GM19455 (cell line): ENCODE measurements around the gene COL9A2.
A peak's percentile ranks its signal among the peaks of the same experiment; 100 is the strongest.

Experiments used
- ATAC-seq: cut with Tn5 transposase; IDR thresholded peaks from one replicate; pipeline ENCODE4 v1.9.1; 2021; ENCODE audit not compliant: unreplicated experiment

The COL9A2 gene

DNA sequence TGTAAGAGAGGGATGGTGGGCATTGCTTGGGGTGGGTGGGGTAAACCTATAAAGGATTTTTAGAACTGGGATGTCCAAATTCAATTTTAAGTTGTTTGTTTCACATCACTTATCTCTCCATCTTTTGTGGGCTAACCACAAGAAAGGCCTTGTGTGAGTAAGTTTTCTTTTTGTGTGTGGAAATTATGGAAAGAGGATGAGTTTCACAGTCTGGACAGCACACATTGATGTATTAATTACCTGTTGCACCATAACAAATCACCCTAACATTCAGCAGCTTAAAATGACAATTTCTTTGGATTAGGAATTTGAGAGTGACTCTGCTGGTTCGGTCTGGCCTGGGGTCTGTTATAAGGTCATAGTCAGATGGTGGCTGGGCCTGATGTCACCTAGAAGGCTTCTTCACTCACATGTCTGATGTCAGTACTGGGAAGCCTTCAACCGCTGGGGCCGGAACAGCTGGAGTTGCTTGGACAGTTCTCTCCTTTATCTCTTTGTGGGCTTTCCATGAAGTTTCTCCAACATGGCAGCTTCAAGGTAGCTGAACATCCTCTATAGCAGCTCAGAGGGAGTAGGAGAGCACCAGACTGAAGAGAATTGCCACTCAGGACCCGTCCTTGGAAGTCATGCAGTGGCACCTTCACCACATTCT, 2.0 kb upstream of the COL9A2 start:
- no peak for ATAC-seq

DNA sequence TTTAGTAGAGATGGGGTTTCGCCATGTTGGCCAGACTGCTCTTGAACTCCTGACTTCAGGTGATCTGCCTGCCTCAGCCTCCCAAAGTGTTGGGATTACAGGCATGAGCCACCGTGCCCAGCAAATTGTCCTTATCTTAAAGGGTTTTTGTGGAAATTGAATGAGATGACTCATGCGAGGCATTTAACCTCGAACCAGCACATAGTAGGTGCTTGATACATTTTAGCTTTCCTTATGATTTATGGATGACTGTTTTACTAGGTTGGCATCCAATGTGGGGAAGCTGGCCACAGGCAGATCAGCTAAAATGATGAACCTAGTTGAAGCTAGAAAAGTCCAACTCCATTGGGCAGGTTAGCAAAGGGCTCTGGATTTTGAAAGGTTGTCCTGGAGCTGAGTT, 1.4 kb upstream of the COL9A2 start:
- ATAC-seq: no peak

DNA sequence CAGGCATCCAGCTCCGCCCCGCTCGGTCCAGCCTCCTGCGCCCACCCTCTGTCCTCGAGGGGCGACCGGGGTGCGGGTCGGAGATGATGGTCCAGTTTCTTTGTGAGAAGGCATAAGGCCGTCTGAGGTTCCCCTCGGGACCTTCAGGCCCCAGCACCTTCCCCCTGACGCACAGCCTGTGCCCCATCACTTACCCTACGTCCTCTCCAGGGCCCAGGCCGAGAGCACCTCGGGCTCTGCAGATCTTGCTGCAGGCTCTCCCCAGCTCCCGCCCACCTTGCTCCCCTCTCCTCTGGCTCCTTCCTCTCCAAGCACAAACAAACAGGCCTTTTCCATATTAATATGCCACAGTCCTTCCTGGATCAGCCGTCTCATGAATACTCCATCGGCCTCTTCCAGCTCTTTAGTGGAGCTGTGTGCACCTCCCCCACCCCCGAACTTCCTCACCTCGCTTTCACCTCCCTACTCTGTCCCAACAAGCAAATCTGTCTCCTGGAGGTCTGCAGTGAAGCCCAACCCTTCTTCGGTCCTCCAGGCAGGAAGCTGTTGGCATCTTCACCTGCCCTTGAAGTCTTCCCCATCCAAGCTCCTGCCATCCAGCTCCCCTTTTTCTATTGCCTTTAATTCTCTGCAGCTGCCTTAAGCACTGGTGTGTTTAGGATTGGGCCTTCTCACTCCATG, 448 bp upstream of the COL9A2 start:
- no peak for ATAC-seq

DNA sequence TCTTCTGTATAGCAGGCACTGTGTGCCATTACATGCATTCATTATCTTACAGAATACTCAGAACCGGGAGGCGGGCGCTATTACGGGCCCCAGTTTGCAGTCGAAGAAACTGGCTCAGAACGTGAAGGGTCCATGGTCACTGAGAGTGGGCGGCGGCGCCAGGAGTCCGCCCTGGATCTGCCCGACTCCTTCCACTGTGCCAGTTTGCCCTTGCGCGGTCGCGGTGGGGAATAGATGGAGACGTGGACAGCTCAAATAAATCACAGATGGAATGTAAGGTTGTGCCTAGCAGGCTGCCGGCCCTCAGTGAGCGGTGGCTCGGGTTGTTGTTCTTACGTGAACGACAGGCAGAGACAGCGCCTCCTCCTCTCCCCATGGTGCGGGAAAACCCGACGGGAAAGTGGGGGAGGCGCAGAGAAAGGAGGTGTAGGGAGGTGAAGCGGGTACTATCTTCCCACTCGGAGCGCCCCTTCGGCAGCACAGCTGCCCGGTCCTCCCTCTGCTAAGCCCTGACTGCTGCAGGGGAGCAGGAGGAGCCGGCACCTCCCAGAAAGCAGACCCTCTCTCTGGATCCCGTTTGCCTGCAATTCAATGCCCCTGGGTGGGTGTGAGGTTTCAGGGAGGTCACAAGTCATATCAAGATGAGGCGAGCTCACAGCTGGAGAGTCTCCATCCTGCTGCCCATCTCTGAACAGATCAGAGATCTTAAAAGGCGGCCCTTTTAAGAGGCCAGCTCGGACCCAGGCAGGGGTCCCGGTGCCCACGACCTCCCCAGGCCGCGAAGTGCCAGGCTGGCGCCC, 1.1 kb downstream of the COL9A2 start:
- ATAC-seq: no peak

DNA sequence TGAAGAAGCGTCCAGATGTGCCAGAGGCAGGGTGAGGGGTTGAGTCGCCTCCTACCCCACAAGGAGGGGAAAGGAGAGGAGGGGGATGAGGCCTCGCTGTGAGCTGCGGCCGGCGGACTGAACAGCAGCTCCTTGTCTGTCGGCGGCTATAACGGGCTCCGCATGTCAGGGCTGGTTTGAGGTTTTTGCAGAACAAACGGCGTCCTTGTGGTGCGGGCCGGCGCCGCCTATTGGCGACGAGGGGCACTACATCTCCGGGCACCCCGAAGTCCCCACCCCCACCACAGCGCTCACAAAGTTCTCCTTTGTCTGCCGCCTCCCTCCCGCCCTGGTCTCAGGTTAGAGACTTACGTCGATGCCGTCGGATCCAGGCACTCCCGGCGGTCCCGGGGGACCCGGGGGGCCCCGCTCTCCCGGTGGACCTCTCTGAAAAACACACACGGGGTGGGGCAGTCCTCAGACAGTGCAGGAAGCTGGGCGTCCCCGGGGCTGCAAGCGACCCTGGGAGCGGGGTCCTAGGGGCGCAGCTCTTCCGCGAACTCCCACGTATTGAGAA, 1.8 kb downstream of the COL9A2 start:
- peak; percentile 50 for ATAC-seq

DNA sequence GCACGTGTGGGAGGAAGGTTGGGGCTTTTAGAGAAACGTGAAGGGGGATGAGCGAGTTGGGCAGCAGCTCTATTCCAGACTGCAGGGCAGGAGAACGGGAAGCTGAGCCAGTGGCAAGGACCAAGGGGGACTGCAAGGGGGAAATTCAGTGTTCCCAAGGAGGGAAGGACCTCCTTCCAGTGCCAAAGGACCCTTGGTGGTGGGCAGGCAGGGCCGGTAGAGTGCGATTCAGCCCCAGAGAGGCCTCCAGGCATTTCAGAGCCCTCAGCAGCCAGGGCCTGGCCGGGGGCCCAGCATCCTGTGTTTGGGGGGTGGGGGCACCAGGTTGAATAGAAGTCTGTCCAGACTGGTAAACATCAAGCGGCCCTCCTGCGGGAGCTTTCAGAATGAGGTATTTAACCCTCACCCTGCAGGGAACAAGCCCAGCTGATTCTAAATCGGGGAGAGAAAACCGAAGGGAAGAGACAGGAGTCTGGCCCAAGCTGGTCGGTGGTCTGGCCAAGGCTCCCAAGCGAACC, 2.3 kb downstream of the COL9A2 start:
- peak; percentile 4 for ATAC-seq

DNA sequence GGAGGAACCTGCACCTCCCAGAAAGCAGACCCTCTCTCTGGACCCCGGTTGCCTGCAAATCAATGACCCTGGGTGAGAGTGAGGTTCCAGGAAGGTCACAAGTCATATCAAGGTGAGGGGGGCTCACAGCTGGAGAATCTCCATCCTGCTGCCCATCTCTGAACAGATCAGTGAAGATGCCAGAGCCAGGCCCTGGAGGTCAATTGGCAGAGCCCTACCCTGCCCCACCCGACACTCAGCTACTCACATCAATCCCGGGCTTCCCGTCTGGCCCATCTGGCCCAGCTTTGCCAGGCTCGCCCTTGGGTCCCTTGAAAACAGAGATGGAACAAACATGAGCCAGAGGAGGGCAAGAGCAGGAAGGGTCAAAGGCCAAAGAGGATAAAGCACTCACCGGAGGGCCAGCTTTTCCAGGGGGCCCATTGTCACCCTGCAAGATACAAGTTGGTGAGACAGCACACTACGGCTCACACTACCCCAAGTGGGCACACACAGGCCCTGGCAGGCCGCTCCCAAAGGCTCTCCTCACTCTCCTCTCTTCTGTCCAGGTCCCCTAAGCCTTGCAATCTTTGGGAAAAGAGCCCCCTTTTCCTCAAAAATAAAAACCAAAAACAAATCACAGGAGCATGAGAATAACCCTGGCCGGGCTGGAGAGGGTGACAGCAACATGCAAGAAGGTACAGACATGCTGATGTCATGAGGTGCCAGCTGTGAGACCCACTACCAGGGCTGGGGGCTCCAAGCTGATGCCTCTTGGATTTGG, 2.9 kb downstream of the COL9A2 start:
- no peak for ATAC-seq

DNA sequence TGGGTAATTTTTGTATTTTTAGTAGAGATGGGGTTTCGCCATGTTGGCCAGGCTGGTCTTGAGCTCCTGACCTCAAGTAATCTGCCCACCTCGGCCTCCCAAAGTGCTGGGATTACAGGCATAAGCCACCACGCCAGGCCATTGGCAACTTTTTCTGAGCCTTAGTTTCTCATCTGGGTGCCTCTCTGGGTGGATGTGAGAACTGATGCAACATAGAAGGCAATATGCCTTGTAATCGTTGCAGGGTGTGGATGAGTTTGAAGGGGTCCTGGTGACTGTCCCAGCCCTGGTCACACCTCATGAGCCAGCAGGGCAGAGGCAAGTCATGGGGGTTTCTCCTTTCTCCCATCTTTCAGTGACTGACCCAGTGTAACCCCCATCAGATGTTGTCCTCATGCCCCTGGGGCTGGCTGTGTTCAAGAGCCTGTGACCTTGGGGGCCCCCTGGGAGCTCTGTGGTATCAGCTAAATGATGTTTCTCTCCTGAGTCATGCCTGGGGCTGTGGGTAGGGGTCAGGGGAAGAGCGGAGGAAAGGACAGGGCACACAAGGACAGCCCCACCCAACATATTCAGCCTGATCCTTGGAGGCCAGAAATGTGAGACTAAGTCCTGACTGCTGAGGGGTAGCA, 3.6 kb downstream of the COL9A2 start:
- no peak for ATAC-seq

DNA sequence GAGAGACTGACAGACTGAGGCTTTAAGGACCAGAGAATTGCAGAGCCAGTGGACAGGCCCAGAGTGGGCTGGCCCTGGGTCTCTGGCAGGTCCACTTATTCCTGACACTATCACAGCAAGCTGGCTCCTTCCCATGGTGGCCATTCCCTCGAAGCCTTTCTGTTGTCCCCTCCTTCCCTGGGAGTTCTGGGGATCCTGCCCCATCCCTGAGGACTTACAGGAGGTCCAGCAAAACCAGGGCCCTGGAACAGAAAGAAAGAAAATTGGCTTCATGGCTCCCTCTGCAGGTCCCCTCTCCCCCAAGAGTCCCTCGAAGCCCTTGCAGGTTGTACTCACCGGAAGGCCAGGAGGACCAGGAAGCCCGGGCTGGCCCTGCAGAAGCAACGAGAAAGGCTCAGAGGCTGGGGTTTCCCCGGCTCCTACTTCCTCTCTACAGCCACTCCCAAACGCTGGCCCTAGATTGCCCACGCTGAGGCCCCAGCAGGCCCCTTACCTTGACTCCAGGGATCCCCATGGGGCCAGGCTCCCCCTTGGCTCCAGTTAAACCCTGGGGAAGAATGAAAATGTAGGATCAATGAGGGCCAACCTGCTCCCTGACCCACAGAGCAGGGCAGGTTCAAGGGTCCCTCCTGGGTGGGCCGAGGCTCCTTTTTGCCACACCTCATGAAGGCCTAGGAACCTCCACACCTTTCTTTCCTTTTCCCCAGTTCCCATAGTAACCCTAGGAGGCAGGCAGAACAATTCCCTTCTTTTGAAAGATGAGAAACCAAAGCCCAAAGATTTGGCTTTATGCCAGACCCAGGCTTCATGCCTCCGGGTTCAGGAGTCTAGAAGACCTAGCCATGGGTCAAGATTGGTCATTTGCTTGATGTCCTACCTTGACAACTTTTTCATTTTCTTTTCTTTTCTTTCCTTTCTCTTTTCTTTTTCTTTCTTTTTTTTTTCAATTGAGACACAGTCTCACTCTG, 4.6 kb downstream of the COL9A2 start:
- peak; percentile 53 for ATAC-seq

DNA sequence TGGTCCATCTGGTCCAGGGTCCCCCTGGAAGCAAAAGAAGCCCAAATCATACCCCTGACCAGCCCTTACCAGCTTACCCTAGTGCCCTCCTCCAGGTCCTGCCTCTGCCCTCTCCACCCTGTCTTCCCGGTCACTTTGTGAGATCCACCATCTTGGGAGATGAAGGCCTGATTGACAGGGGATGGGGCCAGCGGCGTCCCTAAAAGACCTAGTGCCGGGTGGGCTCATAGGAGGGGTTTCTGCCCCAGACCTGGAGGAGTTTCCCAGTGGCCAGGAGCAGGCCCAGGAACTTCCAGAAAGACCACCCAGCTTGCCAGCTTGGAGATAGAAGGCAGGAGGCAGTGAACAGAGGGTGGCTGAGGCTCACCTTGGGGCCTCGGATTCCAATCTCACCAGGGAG, 5.4 kb downstream of the COL9A2 start:
- ATAC-seq: no peak

DNA sequence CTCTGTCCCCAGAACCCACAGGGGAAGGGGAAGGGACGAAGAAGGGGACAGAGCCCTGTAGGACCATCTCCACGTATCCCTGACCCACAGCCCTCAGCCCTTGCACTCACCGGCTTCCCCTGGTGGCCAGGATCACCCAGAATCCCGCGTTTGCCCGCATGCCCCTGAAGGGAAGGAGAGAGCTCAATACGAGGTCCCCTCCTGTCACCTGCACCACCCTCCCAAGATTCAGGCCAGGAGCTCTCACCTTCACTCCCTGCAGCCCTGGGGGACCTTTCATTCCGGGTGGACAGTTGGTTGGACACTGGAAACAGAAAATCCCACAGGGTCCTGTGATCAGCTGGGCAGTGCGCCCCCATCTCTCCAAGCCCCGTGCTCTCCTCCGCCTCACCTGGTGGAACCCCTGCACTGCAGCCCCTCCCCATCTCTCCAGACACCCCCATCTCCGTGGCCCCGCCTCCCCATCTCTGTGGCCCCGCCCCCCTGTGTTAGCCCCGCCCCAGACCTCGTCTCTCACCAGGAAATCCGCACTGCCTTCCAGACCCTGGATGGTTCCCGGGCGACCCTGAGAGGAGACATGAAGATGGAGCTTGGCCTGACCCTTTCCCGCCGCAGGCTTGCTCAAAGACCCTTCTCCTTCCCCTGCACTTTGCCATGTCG, 6.0 kb downstream of the COL9A2 start:
- ATAC-seq: no peak

DNA sequence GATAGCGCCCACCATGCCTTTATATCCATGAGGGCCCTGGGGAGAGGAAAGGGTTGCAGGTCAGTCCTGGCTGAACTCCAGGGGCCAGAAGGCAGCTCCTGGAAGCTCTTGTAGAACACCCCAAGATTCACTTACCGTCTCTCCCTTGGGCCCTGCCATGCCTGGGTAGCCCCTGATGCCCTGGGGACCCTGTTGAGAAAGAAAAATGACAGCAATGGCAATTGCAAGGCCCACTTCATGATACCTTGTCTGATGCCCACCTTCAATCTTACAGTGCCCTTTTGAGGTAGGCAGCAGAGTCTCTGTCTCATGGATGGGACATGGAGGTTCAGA, 7.0 kb downstream of the COL9A2 start:
- ATAC-seq: no peak

DNA sequence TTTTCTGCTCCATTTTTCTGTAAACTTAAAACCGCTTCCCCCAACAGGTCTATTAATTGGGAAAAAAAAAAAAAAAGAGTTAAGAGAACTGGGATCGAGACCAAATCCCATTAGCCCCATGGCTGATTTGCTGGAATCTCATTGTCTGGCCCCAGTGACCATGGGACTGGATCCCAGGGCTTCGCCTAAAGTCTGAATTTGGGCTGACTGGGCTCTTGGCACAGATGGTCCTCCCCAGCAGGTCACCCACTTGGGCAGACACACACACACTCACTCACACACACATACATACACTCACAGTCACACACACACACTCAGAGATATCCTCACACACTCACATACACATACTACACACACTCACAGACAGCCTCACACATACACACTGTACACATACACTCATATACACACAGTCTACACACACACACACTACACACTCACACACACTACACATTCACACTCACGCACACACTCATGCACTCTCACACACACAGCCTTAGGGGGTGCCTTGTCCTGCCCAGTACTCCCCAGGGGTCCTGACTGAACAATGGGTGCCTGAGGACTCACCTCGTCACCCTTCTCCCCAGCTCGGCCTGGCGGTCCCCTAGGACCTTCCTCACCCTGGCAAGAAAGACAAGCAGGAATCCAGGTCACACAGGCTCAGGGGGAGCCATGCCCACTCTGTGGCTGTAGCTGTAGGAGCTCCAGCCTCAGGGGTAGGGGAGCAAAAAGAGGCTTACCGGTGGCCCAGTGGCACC, 7.5 kb downstream of the COL9A2 start:
- no peak for ATAC-seq

DNA sequence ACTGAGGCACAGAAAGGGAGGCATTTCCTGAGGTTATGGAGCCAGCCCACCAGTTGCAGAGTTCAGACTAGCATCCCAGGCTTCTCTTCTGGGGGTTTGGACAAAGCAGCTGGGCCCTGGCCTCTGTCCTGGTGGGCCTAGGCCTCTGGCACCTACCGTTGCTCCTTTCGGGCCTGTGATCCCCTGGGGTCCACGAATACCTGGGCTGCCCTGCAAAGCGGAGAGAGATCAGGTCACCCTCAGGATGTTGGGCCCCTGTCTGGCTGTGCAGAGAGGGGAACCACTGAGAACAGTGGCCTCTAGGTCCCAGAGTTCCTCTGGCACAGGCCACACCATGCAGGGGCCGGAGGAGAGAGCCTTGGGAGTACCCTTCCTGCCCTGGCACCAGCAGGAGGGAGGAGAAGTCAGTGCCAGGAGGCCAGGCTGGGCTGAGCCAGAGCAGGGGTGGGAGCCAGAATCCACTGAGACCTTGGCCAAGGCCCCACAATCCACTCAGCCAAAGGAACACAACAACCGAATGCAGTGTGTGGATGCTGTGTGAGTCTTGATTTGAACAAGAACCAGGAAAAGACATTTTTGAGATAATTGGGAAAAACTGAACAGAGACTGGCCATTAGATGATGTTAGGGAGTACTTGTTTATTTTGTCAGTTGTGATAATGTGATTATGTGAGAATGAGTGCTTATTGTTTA, 8.9 kb downstream of the COL9A2 start:
- ATAC-seq: no peak

DNA sequence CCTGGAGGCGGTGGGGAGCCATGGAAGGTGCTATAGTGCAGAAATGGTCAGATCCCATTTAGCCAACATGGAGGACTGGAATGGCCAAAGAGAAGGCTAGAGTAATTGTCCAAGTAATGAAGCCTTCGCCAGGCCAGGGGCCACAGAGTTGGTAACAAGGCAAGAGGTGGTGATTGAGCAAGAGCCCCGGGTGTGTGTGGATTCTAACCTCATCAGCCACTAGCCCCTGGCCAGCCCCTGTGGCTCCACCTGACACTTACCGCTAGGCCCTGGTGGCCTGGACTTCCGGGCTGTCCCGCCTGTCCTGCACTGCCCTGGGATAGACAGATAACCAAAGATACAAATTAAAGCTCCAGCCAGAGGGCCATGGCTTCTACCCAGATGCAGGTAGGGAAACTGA, 9.9 kb downstream of the COL9A2 start:
- ATAC-seq: no peak

DNA sequence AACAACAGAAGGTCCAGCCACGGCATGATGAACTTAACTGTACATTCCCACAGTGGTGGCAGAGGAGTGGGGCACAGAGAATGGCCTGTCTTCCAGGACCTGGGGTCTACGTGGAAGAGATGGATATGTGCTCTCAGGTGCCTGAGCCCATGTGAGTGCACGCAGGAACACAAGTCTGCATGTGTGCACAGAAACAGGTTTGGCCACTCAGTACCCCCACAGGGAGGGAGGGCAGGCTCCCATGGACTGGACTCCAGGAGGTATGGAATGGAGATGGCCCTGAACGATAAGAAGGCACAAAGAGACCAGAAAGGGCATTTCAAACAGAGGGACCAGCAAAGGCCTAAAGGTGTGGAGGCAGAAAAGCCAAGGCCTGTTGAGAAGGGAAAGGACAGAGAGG, 10.8 kb downstream of the COL9A2 start:
- no peak for ATAC-seq

DNA sequence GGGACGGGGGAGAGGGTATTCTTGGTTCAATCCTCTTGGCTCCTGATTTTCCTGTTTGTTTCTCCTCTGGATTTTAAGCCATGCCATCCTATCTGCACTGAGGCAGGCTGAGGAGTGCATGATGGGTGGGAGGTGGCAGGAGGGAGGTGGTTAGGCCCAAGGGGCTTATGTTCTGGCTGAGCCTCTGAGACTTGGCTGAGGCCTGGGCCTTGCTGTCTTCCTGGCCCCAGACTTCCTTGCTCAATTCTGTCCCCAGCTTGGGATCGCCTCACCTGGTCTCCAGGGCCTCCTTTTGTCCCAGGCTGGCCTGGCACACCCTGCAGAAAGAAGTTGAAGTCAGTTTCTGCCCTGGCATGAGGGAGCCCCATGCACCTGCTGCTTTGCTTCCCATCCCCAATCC, 11.2 kb downstream of the COL9A2 start:
- no peak for ATAC-seq

DNA sequence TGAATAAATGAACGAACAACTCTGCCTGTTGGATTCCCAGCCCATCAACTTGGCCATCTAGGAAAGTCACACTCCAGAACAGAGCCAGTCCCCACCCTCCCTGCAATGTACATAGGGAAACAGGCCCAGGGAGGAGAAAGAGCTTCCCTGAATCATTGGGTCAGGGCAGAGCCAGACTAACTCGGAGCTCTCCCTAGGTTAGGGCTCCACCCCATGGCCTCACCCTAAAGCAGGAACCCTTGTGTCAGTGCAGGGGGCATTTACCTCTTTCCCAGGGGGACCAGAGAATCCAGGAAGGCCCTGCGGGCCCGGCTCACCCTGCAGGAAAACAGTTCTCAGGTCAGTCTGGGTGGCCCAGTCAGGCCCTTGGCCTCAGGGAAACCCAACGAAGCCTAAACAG, 11.6 kb downstream of the COL9A2 start:
- no peak for ATAC-seq
